SU-DHL-6 (cell line): ENCODE data around the gene TPST2.

Experiments used
- CTCF ChIP-seq: fragments of 200-600 bp; sonication (generic); IDR thresholded peaks from one replicate; pipeline ENCODE4 v1.5.1; 2017; ENCODE audit warnings: antibody characterized with exemption, mild to moderate bottlenecking, low read length, moderate library complexity; ENCODE audit not compliant: insufficient read depth, poor library complexity, severe bottlenecking
- EZH2phosphoT487 ChIP-seq: fragments of 200-600 bp; sonication (generic), shearing (Covaris generic); conservative IDR thresholded peaks from 2 replicates; pipeline ENCODE4 v1.6.1; 2018; ENCODE audit warnings: mild to moderate bottlenecking, antibody characterized with exemption, low read length, moderate library complexity, mixed read lengths

- TF ChIP-seq CTCF, result no peak
- TF ChIP-seq EZH2phosphoT487, result no peak
Observed at GRCh38 chr22:26483043-26483438, 106.9 kb downstream of the TPST2 start.
